ENCODE data around the gene HP.
"Not testable (repeated sequence)": the region's sequence is repeated elsewhere in the genome, so short reads cannot be mapped to it uniquely, and the experiment has no call there.

HP gene

DNA sequence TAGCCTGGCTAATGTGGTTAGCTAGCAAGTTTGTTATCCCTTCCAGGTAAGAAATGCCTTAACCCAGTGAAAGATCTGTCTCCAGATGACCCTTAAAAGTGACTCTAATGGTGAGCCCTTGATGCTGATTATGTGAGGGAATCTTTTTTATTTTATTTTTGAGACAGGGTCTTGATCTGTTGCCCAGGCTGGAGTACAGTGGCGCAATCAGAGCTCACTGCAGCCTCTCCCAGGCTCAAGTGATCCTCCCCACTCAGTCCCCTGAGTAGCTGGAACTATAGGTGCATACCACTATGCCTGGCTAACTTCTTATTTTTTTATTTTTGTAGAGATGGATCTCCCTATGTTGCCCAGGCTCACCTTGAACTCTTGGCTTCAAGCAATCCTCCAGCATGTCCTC is 10.8 kb upstream of the HP start:
- DNase-seq: no peak

DNA sequence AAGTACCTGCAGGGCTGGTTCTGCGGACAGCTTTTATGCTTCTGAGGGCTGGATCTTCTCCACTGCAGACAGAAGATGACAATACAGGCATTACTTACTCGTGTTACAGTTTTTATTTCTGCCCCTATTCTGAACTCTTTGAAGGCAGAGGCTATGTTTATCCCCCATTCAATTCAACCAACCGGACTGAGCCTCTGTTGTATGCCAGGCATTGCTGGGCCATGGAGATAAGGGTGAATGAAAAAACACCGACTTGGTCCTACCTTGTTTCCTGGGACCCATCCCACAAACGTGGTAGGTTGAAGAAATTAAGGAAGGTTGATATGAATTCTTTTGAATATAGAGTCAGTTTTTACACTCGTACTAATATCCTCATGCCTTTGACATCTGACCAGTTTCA is 10.0 kb upstream of the HP start:
- DNase-seq: no peak

DNA sequence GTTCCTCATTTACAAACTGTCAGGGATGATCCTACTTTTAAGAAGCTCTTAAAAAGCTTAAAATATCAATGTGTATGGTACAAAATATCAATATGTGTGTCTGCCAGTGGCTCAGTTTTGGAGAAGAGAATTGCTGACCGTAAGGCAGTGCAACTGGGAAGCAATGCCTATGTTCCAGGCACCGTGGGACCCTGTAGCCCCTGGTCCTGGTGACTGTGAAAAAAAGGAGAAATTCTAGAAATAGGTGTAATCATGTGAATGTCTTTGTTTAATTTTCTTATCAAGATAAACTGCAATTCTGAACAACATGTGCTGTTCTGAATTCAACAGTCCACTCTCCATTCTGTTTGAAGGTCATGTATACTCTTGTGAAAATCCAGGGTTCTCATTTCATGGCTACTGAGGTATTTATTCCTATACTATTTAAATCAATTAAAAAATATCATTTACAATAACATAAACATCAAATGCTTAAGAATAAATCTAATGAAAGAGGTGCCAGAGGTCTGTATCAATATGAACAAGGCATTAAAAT is 9.4 kb upstream of the HP start:
- DNase-seq: no peak

DNA sequence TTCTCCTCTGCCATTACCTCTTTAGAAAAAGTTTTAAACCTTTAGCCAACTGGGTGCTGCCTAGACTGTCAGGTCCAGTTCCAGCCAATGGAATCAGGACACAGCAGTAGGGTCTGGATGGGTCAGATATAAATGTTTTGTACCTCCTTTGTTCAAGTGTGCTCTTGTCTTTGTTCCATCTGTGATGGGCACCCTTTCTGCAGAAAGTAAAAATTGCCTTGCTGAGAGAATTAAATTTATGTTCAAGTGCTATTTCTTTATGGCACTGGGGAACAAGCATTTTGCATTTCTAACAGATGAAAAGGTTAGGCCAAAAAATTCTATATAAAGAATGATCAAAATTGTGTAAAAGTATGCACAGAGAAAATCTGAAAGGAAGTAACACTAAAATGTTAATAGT is 5.2 kb upstream of the HP start:
- no peak for DNase-seq

DNA sequence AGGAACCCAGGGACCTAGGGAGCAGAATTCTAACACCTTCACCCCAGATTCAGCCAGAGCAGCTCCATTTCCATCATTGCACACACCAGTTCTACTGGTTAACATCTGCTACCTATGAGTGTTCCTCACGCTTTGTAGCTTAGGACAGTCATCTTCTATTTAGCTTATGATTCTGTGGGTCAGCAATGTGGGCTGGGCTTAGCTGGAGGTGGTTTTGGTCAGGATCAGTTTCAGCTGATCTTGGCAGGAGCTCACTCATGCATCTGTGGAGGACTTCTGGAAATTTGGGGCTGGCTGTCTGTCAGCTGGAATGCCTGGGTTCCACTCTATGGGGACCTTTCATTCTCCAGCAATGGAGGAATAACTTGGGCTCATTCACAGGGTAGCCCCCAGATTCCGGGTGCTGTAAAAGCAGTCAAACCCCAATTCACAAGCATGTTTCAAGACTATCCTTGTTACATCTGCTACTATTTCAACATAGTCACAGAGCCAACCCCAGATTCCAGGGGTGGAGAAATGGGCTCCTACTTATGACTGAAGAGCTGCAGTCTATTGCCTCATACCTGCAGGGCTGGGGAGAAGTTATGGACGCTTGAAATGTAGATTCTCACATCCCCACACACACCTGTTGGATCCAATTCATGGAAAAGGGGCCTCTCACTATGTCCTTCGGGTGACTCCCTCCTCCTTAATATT is 3.4 kb upstream of the HP start:
- DNase-seq: no peak

DNA sequence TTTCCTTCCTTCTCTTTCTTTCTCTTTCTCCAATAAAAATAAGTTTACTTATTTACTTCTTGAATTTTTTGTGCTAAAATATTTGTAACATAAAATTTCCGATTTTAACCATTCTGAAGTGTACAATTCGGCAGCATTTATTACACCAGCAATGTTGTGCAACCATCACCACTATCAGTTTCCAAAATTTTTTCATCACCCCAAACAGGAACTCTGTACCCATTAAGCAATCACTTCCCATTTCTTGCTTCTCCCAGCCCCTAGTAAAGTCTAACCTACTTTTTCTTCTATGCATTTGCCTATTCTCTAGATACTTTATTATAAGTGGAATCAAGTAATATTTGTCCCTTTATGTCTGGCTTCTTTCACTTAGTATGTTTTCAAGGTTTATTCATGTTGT is 2.5 kb upstream of the HP start:
- DNase-seq: no peak

DNA sequence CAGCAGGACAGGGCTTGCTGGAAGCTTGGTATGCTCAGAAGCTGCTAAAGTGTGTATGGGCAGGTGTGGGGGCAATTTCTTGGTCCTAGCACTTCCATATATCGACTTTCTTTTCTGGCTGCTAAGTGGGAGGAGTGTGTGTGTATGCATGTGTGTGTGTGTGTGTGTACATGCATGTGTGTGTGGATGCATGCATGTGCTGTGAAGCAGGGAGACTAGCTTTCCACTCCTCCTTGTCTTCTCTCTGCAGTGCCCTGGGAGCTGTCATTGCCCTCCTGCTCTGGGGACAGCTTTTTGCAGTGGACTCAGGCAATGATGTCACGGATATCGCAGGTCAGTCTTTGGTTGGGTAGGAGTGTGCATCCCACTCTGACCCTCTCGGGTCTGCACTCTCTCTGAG is 1.6 kb downstream of the HP start:
- no peak for DNase-seq

DNA sequence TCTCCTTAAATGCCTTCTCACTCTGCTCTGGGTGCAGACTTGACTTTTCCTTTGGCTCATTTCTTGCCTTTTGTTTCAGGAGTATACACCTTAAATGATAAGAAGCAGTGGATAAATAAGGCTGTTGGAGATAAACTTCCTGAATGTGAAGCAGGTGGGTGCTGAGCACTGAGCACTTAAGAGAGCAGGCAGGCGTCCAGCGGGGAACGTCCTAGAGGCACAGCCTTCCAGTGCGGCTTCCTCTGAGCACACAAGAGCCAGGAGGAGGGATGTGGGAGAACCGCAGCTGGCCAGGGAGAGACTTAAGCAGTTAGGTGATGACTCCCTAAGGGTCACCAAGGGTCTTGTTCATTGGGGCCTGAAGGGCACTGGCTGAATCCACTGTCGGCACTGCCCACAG is 3.0 kb downstream of the HP start:
- DNase-seq: not testable (repeated sequence)

DNA sequence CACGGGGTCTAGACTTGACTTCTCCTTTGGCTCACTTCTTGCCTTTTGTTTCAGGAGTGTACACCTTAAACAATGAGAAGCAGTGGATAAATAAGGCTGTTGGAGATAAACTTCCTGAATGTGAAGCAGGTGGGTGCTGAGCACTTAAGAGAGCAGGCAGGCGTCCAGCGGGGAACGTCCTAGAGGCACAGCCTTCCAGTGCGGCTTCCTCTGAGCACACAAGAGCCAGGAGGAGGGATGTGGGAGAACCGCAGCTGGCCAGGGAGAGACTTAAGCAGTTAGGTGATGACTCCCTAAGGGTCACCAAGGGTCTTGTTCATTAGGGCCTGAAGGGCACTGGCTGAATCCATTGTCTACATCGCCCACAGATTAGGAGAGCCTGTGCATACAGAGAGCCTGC is 4.8 kb downstream of the HP start:
- DNase-seq: not testable (repeated sequence)

DNA sequence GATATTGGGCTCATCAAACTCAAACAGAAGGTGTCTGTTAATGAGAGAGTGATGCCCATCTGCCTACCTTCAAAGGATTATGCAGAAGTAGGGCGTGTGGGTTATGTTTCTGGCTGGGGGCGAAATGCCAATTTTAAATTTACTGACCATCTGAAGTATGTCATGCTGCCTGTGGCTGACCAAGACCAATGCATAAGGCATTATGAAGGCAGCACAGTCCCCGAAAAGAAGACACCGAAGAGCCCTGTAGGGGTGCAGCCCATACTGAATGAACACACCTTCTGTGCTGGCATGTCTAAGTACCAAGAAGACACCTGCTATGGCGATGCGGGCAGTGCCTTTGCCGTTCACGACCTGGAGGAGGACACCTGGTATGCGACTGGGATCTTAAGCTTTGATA is 6.1 kb downstream of the HP start:
- DNase-seq: no peak

DNA sequence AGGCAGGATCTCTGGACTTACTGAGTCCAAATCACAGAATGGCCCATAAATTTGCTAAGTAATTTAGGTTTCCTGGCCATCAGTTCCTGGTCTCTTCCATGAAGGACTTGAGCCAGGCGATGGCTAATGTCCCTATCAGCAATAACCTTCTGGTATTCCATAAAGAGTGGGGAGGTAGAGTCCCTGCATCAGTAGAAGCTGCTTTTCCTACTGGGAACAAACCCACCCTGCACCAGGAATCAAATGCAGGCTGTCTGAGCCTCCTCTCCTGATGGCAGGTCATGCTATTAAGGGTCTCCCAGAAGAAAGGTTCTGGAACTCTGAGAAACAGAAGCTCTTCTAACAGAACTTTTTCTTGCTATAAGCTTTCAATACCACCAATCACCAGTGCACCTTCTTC is 7.3 kb downstream of the HP start:
- DNase-seq: no peak

DNA sequence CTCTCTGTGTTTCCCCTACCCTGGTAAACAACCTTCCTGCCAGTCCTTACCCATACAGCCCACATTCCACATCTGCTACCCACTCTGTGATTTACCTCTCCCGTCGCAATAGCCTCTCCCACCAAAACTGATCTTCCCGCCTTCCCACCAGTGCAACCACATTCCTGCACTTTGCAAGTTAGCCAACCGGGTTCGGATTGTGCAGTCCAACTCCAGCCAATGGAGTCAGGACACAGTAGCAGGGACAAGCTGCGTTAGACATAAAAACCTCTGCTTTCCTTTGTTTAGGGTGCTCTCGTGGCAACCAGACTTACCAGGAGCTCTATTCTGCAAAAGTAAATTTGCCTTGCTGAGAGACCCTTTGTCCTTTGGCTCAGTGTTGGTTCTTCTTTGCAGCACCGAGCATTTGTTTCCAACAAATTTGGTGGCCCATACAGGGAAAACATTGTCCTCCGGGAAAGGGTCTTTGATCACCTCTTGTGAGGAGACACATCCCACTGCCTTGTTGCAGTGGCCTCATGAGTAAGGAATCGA is 10.1 kb downstream of the HP start:
- no peak for DNase-seq

DNA sequence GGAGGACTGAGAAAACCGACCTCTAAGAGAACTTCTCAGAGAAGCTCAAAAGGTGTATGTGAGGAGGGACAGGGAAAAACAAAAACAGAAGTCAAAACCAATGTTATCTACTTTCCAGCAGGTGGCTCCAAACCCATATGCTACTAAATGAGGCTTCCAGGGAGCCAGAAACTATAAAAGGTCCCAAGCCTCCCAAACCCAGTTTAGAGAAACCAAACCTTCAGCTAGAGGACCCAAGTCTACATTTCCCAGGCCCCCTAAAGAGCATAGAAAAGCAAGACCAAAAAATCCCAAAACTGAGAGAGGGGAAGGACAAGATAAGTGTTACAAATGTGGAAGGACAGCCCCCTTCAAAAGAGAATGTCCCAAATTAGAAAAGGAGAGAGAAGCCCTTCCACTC is 12.4 kb downstream of the HP start:
- no peak for DNase-seq

DNA sequence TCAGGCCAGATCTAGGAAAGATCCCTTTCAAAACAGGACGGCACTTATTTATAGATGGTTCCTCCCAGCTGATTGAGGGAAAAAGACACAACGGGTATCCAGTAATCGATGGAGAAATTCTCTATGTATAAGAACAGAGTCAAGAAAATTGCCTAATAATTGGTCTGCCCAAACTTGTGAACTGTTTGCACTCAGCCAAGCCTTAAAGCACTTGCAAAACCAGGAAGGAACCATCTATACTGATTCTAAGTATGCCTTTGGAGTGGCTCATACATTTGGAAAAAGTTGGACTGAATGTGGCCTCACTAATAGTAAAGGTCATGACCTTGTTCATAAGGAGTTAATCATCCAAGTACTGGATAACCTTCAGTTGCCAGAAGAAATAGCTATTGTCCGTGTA is 14.6 kb downstream of the HP start:
- DNase-seq: no peak

DNA sequence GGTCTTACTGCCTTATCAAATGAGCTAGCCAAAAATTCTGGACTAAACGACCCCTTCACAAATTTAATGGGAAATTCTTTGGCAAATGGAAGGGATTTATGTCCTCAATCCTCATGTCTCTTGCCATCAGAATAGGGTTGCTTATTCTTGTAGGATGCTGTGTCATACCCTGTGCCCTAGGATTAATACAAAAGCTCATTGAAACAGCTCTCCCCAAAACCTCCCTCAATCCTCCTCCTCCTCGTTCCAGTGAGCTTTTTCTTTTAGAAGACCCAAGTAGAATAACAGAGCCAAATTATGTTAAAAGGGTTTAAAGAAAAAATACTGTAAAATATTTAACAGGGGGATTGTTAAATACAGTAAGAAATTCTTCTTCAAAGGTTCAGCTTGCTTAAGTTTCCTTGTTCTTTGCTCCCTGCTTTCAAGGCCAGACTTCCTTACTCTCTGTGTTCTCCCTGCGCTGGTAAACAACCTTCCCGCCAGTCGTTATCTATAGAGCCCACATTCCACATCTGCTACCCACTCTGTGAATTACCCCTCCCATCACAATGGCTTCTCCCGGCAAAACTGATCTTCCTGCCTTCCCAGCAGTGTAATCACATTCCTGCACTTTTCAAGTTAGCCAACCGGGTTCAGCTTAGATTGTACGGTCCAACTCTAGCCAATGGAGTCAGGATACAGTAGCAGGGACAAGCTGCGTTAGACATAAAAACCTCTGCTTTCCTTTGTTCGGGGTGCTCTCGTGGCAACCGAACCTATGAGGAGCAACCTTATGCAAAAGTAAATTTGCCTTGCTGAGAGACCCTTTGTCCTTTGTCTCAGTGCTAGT is 18.4 kb downstream of the HP start:
- no peak for DNase-seq

DNA sequence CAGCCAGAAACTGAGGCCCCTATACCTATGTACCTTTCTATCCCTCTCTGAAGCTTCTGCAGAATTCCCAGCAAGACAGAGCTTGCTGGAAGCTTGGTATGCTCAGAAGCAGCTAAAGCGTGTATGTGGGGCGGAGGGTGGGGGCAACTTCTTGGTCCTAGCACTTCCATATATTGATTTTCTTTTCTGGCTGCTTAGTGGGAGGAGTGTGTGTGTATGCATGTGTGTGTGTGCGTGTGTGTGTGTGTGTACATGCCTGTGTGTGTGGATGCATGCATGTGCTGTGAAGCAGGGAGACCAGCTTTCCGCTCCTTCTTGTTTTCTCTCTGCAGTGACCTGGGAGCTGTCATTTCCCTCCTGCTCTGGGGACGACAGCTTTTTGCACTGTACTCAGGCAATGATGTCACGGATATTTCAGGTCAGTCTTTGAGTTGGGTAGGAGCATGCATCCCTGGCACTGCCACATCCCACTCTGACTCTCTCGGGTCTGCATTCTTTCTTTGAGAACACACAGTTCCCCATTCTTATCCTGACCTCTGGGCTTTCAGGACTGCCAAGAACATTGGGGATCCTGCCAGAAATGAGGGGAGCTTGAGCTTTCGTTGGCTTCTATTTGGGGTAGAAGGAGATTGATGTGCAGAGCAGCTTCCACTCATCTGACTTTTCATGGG is 19.4 kb downstream of the HP start:
- DNase-seq: no peak

DNA sequence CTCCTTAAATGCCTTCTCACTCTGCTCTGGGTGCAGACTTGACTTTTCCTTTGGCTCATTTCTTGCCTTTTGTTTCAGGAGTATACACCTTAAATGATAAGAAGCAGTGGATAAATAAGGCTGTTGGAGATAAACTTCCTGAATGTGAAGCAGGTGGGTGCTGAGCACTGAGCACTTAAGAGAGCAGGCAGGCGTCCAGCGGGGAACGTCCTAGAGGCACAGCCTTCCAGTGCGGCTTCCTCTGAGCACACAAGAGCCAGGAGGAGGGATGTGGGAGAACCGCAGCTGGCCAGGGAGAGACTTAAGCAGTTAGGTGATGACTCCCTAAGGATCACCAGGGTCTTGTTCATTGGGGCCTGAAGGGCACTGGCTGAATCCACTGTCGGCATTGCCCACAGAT is 20.8 kb downstream of the HP start:
- not testable (repeated sequence) for DNase-seq

DNA sequence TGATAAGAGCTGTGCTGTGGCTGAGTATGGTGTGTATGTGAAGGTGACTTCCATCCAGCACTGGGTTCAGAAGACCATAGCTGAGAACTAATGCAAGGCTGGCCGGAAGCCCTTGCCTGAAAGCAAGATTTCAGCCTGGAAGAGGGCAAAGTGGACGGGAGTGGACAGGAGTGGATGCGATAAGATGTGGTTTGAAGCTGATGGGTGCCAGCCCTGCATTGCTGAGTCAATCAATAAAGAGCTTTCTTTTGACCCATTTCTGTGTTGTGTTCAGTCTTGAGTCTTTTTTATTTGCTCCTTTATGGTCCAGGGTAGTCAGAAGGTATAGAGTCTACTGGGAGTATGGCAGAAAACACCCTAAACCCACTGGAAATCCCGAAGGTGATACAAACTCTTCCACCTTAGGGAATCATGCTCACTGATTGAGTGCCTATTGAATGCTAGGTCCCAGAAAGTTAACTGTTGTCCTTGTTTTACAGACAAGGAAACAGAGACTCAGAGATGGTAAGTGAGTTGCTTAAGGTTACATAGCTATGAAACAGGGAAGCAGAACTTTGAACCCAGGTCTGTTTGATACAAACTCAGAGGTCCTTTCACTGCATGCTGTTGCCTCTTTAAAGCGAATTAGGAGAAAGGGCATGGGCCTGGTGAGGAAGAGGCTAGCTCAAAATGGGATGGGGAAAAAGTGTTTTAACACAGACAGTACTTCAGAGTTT is 22.8 kb downstream of the HP start:
- DNase-seq: not testable (repeated sequence)

DNA sequence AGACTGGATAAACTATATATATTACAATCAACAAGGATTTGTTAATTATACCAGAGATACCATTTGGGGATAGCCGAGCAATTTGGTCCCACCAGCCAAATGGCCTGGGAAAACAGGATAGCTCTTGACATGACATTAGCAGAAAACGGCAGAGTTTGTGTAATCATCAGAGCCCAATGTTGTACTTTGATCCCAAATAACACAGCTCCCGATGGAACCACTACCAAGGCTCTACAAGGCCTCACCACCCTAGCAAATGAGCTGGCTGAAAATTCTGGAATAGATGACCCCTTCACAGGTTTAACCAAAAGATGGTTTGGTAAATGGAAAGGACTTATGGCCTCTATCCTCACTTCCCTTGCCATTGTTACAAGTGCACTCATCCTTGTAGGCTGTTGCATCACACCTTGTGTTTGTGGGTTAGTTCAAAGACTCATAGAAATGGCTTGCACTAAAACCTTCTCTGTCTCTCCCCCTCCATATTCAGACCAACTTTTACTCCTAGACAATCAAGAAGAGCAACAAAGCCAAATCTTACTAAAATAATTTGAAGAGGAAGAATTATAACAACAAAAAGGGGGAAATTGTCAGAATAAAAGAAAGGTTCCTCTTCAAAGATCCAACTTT is 29.6 kb downstream of the HP start:
- no peak for DNase-seq

DNA sequence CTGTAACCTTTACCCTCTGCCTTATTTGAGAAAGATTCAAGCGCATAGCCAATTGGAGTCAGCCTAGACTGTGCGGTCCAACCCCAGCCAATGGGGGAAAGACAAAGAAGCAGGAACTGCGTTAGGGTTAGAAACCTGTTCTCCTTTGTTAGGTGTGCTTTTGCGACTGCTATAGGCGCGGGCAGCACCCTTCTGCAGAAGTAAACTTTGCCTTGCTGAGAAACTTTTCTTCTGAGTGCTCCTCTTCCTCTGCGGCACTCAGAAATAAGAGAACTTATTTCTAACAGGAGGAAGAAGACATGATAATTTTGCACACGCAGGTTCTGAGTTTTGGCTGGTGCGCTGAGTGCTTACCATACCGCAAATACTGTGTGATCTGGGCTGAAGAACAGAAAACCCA is 30.1 kb downstream of the HP start:
- no peak for DNase-seq

DNA sequence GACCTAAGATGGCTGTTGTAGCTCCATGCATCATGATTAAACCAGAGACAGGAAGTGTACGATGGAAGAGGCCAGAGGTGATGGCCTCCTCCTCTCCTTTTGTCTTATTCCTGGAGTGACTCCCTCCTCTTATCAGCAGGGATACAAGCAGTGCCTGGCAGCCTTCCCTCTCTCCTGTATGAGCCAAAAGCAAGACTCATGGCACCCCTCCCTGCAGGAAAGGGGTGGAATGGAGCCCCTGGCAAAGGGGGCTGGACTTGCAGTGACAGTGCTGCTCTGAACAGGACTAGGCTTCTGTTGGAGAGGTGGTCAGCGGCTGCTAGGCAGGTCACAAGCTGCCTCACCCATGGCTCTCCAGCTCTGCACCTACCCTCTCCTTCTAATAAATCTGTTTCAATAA is 30.7 kb downstream of the HP start:
- no peak for DNase-seq

DNA sequence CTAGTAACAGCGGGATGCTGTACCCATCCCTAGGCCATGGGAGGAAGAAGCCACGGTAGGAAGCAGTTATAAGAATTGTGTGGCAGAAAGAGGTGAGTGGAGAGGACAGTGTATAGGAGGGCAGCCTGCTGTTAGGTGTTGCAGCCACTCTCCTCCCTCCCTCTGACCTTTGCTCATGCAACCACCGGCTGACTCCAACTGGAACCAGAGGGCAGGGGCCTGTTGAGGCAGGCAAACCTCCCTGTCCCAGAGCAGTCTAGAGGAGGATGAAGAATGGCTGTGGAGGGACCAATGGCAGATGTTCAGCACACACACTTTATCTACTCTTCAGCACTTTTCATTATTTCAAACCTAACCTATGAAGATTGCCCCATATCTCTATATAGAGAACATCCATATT is 36.9 kb downstream of the HP start:
- no peak for DNase-seq

All from stimulated activated CD8-positive, alpha-beta memory T cell treated with anti-CD3 and anti-CD28 coated beads, Interleukin-4, amount 100 ng/mL, for 48 hours (primary cell).